HG03139 (cell line): ENCODE data around the gene ZSCAN16.

ENCODE experiments used
- ATAC-seq: cut with Tn5 transposase; IDR thresholded peaks from one replicate; pipeline ENCODE4 v1.9.1; 2021; ENCODE audit not compliant: unreplicated experiment

Gene ZSCAN16

GRCh38 chr6:28125401-28125800 is 992 bp downstream of the ZSCAN16 start:
- no peak for ATAC-seq

- no peak for ATAC-seq
Observed at GRCh38 chr6:28134015-28134414, 9.6 kb downstream of the ZSCAN16 start.

- ATAC-seq, result no peak
Observed at GRCh38 chr6:28134716-28135115, 10.3 kb downstream of the ZSCAN16 start.

- no peak for ATAC-seq
Observed at GRCh38 chr6:28135393-28135792, 11.0 kb downstream of the ZSCAN16 start.

GRCh38 chr6:28136585-28137504 is 12.4 kb downstream of the ZSCAN16 start:
- peak; percentile 54 for ATAC-seq

- ATAC-seq, result no peak
Observed at GRCh38 chr6:28137505-28137981, 13.1 kb downstream of the ZSCAN16 start.

- ATAC-seq, result no peak
Observed at GRCh38 chr6:28139860-28140543, 15.6 kb downstream of the ZSCAN16 start.

GRCh38 chr6:28140616-28141015 is 16.2 kb downstream of the ZSCAN16 start:
- no peak for ATAC-seq

- peak; percentile 76 for ATAC-seq
Observed at GRCh38 chr6:28141500-28142329, 17.3 kb downstream of the ZSCAN16 start, which contains the start of gene ZKSCAN8. ZKSCAN8 (plus strand) TSS chr6:28141883; CDS start chr6:28148408, 6,525 bp downstream.

GRCh38 chr6:28142446-28142845 is 18.0 kb downstream of the ZSCAN16 start:
- ATAC-seq, result no peak

GRCh38 chr6:28145231-28145630 is 20.8 kb downstream of the ZSCAN16 start:
- no peak for ATAC-seq

- ATAC-seq, result no peak
Observed at GRCh38 chr6:28152531-28152930, 28.1 kb downstream of the ZSCAN16 start.

GRCh38 chr6:28153546-28153945 is 29.1 kb downstream of the ZSCAN16 start:
- ATAC-seq, result no peak

GRCh38 chr6:28154357-28154756 is 29.9 kb downstream of the ZSCAN16 start:
- ATAC-seq, result no peak

GRCh38 chr6:28158318-28158717 is 33.9 kb downstream of the ZSCAN16 start:
- no peak for ATAC-seq

- ATAC-seq, result no peak
Observed at GRCh38 chr6:28159029-28159607, 34.7 kb downstream of the ZSCAN16 start.

- no peak for ATAC-seq
Observed at GRCh38 chr6:28160233-28160632, 35.8 kb downstream of the ZSCAN16 start.

- ATAC-seq, result peak; percentile 89
Observed at GRCh38 chr6:28161410-28162079, 37.1 kb downstream of the ZSCAN16 start.

GRCh38 chr6:28165563-28165962 is 41.2 kb downstream of the ZSCAN16 start:
- no peak for ATAC-seq

GRCh38 chr6:28167068-28167467 is 42.7 kb downstream of the ZSCAN16 start:
- ATAC-seq, result no peak
